Hepatic stellate cell (primary cell): ENCODE measurements around the gene HOXB8.
A peak's percentile ranks its signal among the peaks of the same experiment; 100 is the strongest.

ENCODE experiments used
- DNase-seq: peaks from one replicate; pipeline ENCODE4 v3.0.0; 2011; ENCODE audit warnings: low spot score

The HOXB8 gene

DNA sequence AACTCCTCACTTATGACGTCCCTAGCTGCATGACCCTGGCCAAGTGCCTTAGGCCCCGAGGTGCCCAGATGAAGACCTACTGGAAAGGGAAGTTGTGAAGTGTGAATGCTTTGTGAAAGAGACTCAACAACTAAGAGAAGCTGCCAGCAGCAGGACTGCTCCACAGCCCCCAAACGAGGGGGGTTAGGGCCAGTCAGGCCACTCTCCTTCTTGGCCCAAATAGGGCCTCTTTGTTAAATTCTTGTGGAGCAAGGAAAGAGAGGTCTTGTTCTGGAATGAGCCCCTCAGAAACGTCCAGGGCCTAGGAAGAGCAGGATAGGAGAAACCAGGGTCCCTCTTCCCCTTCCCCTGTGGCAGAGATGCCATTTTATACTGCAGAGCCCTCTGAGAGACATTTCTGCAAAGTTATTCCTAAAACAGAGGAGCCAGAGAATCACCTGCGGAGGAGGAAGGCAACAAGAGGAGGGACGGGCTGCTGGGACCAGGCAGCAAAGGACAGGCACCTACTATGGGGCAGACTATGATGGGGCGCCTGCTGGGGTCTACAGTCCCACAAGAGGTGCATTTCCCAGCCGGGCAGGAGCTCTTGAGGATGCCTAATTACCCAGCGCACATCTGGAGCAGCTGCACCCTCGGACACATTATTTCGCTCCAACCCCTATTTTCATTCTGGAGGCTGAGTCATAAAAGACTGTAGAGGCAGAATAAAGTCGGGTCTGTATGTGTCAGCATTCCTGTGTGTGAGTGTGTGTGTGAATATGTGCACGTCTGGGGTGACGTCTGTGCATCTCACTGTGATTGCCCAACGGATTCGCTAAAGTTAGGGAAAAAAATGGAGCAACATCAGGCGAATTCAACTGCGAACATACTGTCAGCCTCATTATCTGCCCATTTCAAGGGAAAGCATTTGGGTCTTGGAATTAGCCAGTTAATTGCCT is 22.5 kb upstream of the HOXB8 start:
- DNase-seq = peak; percentile 69

DNA sequence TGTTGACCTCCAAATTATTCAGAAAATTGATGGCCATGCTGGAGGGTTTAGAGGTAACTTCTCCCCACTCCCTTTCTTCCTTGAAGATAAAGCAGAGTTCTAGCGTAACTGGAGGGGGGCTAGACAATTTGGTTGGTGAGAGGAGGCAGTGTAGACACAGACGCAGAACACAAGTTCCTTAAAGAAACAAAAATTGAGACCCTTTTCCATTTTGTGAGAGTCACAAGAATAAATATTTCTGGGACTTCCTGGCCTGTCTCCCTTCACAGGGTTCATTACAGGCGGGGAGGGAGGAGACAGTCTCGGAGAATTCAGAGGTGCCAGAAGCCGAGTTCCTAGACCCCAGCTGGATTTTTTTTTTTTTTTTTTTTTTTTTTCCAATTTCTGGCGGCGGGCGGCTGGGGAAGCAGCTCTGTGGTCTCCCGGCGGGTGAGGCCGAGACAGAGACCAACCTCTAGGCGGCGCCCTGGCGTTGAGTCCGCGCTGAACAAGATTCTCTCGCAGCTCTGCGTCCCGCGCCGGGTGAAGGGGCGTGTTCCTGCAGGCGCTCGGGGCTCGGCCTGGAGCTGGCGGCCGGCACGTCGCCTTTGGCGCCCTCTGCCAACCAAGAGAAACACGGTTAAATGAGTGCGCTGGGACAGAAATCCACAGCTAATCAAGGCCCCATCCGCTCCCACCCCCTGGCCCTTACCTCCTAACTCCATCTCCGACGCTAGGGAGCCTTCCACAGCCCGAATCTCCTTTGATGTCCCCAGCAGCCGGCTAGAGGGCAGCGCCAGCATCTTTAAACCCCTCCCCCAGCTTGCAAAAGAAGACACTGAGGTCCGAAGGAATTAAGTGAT is 21.3 kb upstream of the HOXB8 start:
- DNase-seq = peak; percentile 54

DNA sequence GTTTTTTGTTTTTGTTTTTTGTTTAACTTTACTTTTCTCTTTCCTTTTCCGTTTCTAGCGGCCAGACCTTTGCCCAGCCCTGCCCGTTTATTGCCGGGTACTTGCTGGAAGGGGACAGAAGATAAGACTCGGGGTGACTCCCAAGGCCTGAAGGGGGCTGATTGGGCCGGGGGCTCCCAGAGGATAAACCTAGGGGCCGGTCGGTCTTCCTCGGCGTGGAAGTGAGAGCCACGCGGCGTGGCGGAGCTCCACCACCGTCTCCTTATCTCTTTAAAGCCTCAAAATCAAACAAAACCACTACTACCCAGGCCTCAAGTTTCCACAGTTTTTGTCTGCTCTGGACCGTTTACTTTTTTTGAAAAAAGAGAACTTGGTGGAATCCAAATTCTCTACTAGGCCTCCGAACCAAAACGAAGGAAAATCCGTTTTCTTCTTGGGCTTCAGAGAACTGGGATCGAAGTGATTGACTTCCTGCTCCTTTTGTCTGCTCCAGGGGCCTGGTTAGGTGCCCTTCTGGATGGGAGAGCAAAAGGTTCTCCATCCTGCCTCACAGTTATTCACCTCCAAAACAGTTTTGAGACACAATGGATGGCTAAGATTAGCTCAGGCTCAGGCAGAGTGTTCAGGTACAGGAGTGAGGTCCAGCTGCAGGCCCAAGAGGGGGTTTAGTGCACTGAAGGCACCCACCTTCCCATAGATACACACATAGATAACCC is 19.6 kb upstream of the HOXB8 start:
- DNase-seq = no peak

DNA sequence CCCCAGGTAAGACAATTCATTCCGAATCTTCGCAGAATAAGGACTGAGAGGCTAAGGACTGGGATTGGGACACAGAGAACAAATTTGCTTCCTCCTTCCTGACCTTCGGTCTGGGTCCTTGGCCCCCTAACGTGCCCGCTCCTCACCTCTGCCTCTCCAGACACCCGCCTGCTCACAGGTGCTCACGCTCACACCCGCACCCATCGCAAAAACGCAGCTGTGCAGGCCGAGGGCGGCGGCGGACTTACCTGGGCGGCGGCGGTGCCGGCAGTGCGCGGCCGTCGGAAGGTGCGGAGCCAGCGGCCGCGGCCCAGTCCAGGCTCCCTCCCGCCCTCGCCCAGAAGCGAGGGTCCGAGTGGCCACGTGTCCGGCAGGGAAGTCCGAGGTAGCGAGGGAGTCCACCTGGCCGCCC is 18.2 kb upstream of the HOXB8 start:
- DNase-seq = no peak

DNA sequence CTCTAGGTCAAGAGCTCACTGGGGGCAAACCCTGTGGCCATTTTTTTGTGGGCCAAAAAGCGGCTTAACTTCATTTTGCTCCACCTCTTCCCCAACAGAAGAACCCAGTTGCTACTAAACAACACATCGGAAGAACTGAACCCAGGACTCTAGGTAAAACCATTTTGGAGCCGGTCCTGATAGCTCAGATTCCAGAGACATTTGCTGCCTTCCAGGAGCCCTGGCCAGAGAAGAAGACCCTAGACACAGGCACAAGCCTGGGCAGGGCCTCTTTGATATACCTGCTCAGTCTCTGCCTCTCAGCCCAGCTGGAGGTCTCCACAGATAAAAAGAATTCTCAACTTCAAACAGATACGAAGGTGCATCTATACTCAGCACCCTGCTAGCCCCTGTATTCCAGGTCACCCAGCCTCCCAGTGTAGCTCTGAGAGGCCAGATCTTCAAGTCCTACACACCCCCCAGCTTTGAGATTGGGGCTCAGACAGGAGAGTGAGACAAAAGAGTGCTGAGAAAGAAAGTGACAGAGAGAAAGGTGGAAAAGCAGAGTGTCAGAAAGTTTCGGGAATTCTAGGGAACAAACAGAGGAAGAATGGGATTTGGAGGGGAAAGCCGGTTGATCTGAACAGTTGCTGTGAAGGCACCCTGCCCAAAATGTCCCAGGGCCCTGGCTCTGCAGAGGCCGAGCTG is 17.6 kb upstream of the HOXB8 start:
- DNase-seq = no peak

DNA sequence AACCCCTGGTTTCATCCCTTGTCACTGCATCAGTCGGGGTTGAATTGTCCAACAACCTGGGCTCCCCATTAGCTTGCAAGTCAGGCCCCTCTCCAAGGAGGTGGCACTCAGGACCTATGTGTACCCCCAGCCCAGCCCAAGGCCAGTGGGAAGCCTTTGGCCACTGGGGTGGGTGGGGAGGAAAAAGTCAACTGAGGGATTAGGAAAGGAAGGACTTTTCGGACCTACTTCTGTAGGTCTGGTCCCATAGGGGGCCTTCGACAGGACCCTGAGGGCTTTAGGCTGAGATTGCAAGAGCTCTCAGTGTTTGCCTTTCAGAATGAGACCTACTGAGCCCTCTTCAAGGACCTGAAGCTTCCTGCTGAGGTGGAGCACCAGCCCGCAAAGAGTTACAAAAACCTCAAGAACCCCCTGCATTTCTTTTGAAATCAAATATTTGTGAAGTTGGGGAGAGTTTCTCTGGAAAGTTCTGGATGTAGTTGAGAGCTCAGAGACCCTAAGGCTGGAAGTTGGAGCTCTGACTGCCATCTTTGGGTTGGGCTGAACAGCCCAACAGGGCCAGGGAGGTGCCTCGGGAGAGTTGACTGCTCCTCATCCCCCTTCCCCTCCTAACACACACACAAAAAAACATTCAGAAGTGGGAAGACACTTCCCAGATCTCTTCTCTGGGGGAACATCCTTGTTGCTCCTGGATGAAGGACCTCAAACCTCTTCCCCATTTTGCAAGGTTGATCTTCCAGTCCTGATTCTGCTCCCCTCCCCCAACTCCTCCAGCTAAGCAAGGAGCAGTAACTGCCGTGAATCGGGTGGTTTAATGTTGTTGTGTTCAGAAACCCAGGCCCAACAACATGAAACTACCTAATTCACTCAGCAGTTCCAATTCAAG is 16.8 kb upstream of the HOXB8 start:
- DNase-seq = no peak

DNA sequence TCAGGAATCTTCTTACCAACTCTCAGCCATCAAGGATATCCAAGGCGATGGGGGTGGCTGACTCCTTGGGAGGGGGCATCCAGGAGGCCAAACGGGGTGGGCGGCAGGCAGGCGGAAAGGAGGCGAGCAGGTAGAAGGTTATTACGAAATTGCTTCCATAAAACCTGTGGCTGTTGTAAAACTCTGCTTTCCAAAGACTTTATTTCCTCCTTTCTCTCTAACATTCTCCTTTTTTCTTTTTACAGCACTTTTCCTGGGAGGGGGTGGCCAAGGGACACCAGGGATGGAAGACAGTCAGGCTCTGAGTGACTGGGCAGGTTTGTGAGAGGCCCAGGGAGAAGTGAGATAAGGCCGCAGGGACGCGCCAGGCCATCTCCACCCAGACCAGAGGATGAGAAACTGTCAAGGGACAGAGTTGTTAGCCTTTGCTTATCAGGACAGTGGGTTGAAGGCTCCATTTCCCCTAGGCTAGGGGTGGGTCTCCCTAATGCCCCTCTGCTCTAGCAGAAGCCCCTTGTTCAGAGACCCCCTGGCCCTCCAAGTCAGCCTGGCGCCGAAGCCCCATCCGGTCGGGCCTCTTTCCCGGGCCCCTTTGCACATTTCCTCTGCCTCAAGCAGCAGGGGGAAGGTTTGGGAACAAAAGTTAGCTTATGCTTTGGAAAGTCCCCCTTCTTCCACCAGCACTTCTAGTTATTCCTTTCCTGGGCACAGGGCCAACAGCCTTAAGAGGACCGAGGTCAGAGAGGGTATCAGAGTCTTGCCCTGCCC is 16.0 kb upstream of the HOXB8 start:
- DNase-seq = no peak

DNA sequence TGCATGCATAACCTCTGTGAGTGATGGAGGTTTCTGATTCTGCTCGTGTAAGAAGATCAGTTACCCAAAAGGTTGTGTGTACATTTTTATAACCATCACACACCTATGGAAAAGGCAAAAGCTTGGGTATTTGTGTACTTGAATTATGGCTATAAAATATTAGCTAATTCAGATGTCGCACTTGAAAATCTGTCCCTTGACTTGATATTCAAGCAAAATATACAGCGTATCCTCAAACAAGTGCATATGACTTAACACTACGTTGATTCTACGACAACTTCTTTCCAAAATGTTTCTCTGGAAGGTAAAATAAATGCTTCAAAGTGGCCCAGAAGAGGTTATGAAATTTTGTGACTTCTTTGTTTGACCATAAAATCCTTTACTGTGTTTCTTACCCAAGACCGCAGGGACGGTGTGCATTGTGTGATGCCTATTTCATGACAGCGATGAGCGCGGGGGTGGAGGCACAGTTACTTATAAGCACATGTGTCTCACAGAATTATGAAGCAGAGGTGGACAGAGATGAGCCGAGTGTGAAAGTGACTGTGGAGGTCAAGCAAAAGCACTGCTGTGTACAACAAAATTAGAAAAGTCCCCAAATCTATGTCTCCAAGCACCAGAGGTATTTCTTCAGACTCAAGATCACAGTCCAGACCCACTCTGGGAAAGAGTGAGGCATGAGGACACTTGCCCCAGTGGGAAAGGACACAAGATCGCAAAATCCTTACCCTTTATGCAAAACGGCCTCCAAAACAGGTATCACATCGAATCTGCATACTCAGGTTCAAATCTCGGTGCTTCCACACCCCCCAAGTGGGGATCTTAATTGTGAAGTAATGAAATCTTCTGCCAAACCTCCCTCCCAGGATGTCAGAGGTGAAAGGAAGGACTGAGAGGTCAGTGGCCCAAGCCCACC is 15.2 kb upstream of the HOXB8 start:
- DNase-seq = no peak

DNA sequence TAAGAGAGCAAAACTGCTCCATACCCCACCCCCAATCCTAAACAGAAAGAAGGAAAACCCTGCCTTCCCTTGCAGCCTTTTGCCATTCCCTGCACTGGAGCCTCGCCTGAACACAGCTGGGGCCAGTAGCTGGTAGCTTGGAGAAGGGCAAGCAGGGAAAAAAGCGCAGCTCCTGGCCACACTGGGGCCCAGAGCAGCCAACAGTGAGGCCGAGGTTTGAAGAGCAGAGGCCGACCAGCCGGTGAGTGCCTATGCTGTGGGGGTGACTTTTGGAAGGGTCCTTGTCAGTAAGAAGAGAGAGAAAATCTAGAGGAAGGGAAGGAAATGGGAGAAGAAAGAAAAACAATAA is 14.3 kb upstream of the HOXB8 start:
- no peak for DNase-seq

DNA sequence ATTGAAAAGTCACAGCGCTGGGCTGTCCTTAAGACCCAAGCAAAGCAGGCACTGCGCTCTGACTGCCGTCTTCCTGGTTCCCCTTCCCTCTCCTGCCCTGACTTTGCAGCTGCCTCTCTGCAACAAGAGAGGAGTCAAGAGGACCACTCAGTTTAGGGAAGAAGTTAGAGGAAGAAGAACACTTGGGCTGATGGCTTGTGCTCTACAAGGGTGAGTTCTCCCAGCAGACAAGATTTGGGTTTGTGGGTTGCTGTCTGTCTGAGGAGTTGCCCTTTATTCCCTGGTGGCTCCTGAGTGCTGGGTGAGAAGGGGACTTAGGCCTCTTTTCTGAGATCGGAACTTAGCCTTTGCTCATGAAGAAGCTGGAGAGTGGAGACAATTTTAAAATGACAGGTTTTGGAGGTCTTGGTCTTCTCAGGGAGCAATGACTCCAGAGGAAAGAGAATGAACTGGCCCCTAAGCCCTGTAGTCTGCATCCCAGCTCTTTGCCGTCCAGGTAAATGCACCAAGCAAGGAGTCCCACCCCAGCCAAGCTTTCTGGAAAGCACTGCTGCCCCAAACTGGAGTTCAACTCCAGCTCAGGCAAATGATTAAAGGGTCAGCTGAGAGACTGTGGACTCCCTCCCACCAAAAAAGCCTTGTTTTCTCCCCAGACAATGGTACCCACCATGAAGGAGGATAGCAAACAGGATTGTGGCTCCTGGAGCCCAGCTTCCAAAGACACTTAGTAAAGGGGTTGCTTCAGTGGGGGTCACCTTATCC is 13.7 kb upstream of the HOXB8 start:
- DNase-seq = no peak

DNA sequence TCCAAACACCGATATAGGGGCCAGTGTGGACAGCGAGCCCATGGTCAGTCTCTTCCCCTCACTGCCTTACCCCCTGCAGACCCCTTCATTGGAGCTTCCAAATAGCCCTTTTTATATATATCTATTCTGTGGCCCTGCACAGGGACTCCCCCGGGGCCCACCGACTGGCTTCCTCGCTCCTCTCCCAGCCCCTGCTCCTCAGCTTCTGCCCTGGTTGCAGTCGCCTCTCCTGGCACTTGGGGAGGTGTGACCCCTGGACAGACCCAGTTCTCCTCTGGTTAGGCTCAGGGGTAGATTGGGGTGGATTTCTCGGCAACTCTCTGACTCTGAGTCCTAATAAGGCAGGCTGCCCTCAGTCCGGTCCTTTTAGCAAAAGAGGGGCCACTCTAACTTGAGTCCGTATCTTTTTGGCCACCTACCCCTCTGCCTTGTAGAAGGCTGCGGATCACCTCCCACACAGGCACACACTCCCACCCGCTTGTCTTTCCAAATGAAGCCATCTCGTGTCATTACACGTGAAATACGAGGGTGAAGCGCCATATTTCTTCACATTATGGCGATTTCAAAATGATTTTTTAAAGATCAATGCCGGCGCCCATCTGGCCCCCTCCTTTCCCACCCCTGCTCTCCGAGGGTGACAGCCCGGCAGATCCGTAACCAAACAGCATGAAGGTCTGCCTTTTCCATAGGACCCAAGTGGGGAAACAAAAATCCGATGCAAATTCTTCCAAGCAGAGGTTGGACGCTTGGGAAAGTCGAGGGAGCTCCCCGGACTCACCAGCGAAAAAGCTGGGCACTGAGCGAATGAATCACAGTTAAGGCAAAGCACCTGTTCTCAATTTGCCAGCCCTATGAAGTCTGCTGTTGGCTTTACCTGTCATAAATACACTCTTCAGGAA is 12.8 kb upstream of the HOXB8 start:
- no peak for DNase-seq

DNA sequence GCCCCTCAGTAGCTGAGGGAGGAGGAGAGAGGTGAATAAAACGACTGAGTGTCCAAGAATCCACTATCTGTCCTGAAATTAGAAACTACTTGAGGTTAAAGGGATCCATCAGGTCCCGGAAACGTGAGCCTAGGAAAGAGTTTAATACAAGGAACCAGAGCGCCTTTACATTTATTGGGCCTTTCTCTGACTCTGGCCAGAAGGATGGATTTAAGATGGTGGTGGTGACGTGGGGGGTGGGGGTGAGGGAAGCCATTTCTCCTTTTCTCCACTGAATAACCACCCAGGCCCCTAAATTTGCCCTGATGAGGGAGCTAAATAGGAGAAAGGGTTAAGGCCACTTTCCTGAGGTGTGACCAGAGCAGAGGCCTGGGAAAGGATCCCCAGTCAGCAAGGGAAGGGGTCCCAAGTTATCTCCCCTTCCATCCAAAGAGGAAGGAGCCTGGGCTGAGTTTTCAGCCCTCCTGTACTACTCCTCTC is 12.1 kb upstream of the HOXB8 start:
- DNase-seq = no peak

DNA sequence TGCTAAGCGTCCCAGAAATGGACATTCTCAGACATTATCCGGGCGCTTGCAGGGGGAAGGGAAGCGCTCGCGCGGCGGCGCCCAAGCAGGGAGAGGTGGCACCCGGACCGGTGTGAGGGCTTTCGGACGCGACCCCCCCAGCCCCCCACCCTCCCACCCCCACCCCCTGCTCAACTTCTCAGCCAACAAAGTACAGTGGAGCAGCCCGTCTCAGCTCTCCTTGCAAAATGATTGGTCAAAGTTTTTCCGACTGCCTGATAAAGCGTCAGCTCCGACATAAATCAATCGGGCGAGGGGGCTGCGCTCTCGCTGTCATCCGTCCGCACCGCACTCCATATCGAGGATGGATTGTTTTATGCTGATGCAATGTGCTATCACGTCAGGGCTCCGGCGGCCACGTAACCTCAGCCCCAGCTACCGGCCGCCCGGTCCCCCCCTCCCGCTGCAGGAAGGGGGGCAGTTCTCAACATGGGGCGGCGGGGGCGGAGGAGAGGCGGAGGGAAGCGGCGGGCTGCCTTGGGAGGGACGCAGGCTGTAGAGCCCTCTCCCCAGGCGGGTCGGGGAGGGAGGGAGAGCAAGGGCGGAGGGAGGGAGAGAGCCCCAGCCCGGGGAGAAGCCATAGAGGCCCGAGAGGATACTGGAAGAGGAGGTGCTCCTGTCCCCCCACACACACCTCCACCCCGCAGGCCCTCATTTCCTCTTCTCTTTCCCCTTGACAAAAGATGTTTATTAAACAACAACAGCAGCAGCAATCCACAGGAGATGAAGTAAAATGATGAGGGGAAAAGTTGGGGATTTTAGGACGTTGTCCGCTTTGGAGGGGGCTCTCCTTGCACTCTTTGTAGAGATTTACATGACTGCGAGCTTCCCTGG is 11.4 kb upstream of the HOXB8 start, which contains the start of gene HOXB9:
HOXB9 (minus strand) TSS at position 114 of the 873 bp plus-strand sequence; CDS start at position 25, 89 bp downstream.
- no peak for DNase-seq

DNA sequence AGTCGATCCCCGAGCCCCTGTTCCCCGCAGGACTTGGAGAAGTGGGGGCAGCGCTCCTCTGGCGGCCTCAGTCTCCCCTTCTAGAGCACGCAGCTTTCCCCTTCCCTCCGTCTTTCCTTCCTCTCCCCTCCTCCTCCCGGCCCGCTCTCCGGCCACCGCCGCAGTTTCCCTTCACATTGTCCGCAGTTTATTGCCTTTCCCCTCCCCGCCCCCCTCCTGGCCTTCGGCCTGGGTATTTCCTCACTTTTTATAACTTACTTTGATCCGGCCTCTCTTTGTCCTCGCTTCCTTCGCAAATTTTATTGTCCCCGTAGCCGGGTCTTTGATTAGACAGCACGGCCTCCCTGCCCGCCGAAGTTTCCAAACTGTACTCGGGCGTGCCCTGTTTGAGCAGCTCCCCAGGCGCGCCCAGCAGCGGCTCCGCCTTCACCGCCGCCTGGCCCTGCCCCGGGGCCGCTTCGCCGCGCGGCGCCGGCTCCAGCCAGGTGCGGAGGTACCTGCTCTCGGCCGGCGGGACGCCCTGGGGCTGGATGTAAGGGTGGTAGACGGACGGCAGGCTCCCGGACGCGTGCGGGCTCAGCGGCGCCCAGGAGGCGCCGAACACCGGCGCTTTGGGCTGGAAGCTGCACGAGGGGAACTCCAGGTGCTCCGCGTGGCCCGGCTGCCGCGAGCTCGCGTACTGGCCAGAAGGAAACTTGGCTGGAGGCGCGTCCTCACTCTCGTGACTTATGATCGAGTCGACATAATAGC is 10.6 kb upstream of the HOXB8 start:
- no peak for DNase-seq
